ENCODE results near the gene OTOP2.
A peak's percentile ranks its signal among the peaks of the same experiment; 100 is the strongest.

The OTOP2 gene

DNA sequence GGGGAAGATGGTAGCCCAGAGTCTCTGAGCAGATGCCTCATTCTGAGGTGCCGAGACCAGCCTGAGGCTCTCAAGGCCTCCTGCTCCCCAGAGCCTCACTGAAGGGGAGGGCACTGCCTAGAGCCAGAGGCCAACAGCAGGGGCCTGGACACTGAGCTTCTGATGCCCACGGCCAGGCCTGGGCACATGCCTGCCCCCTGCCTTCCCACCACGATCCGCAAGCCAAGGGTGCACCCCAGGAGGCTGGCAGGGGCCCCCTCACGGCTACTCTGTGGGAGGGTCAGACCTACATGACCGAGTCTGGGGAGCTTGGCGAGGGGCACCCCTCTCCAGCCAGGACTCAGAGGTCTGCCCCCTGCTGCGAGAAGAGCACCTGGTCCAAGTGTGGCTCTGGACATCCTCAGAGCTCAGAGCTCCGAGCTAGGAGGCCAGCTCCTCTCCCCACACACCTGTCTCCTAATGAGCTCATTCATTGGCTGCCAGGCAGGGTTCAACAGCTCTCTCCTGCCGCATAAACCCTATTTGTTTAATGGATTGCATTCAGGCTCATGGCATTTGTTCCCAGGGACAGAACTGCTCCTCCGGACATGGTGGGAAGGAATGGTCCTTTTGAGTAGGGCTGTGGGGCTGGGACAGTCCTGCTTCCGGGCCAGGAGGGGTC, 25.5 kb downstream of the OTOP2 start:
- POLR2A ChIA-PET = interaction anchor here (1.7 kb wide), 1 partner anchor 77 kb away, joined by 5 read pairs; the partner anchor contains the start of gene FDXR
- Histone ChIP-seq H3K36me3 (ENCODE audit: control insufficient read depth in 2 of 2, insufficient read depth in 1 of 2, low read length in 2 of 2) (no peaks in the 10 kb centered on the region), H3K4me3 (ENCODE audit: low read depth, low read length) (no peak overlapping the region), H3K9me3 (ENCODE audit: control insufficient read depth, insufficient read depth, low read depth, low read length) (no peaks in the 10 kb centered on the region), H3K4me1 (ENCODE audit: control insufficient read depth, insufficient read depth, low read length) (no peaks in the 10 kb centered on the region), H3K27ac (ENCODE audit: extremely low read depth, low read depth, low read length) (no peak overlapping the region)
- TF ChIP-seq GLI2 (tag by site-specific recombination; IDR thresholded peaks at IDR 0.05; ENCODE audit: borderline replicate concordance, low read depth) = no peak
- peak; percentile 31; the same call in 1 of the 2 replicates for TF ChIP-seq SP2 (tag by site-specific recombination; IDR thresholded peaks at IDR 0.05)
- TF ChIP-seq ZIC2 (tag by site-specific recombination; IDR thresholded peaks at IDR 0.05) = peak; percentile 61
- TF ChIP-seq GLIS2 (tag by site-specific recombination; IDR thresholded peaks at IDR 0.05) = peak; percentile 58
- TF ChIP-seq, protein P1, sequence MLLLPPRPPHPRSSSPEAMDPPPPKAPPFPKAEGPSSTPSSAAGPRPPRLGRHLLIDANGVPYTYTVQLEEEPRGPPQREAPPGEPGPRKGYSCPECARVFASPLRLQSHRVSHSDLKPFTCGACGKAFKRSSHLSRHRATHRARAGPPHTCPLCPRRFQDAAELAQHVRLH (tag by site-specific recombination; IDR thresholded peaks at IDR 0.05) = no peak
- TF ChIP-seq, protein P2, sequence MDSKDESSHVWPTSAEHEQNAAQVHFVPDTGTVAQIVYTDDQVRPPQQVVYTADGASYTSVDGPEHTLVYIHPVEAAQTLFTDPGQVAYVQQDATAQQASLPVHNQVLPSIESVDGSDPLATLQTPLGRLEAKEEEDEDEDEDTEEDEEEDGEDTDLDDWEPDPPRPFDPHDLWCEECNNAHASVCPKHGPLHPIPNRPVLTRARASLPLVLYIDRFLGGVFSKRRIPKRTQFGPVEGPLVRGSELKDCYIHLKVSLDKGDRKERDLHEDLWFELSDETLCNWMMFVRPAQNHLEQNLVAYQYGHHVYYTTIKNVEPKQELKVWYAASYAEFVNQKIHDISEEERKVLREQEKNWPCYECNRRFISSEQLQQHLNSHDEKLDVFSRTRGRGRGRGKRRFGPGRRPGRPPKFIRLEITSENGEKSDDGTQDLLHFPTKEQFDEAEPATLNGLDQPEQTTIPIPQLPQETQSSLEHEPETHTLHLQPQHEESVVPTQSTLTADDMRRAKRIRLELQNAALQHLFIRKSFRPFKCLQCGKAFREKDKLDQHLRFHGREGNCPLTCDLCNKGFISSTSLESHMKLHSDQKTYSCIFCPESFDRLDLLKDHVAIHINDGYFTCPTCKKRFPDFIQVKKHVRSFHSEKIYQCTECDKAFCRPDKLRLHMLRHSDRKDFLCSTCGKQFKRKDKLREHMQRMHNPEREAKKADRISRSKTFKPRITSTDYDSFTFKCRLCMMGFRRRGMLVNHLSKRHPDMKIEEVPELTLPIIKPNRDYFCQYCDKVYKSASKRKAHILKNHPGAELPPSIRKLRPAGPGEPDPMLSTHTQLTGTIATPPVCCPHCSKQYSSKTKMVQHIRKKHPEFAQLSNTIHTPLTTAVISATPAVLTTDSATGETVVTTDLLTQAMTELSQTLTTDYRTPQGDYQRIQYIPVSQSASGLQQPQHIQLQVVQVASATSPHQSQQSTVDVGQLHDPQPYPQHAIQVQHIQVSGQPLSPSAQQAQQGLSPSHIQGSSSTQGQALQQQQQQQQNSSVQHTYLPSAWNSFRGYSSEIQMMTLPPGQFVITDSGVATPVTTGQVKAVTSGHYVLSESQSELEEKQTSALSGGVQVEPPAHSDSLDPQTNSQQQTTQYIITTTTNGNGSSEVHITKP (tag by site-specific recombination; IDR thresholded peaks at IDR 0.05) = peak; percentile 70
- no peak for TF ChIP-seq ZNF132 (tag by site-specific recombination; IDR thresholded peaks at IDR 0.05; ENCODE audit: borderline replicate concordance)
- TF ChIP-seq SP3 (tag by site-specific recombination; IDR thresholded peaks at IDR 0.05) = no peak
- TF ChIP-seq ZNF501 (tag by site-specific recombination; IDR thresholded peaks at IDR 0.05) = no peak
- no peak for TF ChIP-seq MZF1 (tag by site-specific recombination; IDR thresholded peaks at IDR 0.05; ENCODE audit: borderline replicate concordance)
- CTCF ChIA-PET = interaction anchor here (0.6 to 10.3 kb wide), 6 partner anchors 10 to 158 kb away, joined by 3 to 100 read pairs (median 6); no protein-coding TSS in a partner anchor

DNA sequence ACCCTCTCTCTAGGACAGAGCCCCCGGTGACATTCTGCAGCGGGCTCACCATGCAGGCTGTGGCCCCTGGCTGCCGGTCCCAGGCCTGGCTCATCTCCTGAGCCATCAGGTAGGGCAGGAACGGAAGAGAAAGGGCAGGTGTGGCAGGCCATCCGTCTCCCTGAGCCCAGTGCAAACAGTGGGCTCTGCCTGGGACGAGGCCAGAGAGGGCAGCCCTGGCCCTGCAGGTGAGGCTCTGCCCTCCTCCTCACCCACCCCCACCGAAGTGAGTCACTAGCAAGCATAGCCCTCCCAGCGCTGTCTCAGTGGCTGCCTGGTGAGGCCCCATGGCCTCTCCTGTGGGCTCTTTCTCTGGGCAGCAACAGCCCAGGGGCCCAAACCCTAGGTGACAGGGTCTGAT, 26.1 kb downstream of the OTOP2 start:
- no peak overlapping the region for H3K4me3 ChIP-seq (ENCODE audit: low read depth, low read length)
- H3K9me3 ChIP-seq (ENCODE audit: control insufficient read depth, insufficient read depth, low read depth, low read length) = no peaks in the 10 kb centered on the region
- ChIA-PET POLR2A (no interaction called here), CTCF (interaction anchor here (0.6 to 10.3 kb wide), 4 partner anchors 9 to 74 kb away, joined by 3 to 100 read pairs (median 5); no protein-coding TSS in a partner anchor)
- H3K36me3 ChIP-seq (ENCODE audit: control insufficient read depth in 2 of 2, insufficient read depth in 1 of 2, low read length in 2 of 2) = no peaks in the 10 kb centered on the region
- H3K4me1 ChIP-seq (ENCODE audit: control insufficient read depth, insufficient read depth, low read length) = no peaks in the 10 kb centered on the region
- no peak overlapping the region for H3K27ac ChIP-seq (ENCODE audit: extremely low read depth, low read depth, low read length)
- TF ChIP-seq ZNF600 (tag by site-specific recombination; IDR thresholded peaks at IDR 0.05) (0 out of 2 replicates have a peak, but pooled peaks have one; percentile 43), ZNF184 (tag by site-specific recombination; IDR thresholded peaks at IDR 0.05) (no peak), GLIS1 (tag by site-specific recombination; IDR thresholded peaks at IDR 0.05) (peak; percentile 48), ZSCAN16 (tag by site-specific recombination; IDR thresholded peaks at IDR 0.05) (no peak), SCRT1 (tag by site-specific recombination; IDR thresholded peaks at IDR 0.05; ENCODE audit: borderline replicate concordance) (no peak), ZNF155 (tag by site-specific recombination; IDR thresholded peaks at IDR 0.05) (no peak), ZIC2 (tag by site-specific recombination; IDR thresholded peaks at IDR 0.05) (peak; percentile 67), ZNF140 (tag by site-specific recombination; IDR thresholded peaks at IDR 0.05) (no peak), ZNF416 (tag by site-specific recombination; IDR thresholded peaks at IDR 0.05) (no peak), SETDB1 (IDR thresholded peaks at IDR 0.05; ENCODE audit: insufficient read length, low read length) (no peak), ZNF202 (tag by site-specific recombination; IDR thresholded peaks at IDR 0.05; ENCODE audit: borderline replicate concordance) (no peak), ZNF157 (tag by site-specific recombination; IDR thresholded peaks at IDR 0.05) (no peak)
- TF ChIP-seq, protein P3, sequence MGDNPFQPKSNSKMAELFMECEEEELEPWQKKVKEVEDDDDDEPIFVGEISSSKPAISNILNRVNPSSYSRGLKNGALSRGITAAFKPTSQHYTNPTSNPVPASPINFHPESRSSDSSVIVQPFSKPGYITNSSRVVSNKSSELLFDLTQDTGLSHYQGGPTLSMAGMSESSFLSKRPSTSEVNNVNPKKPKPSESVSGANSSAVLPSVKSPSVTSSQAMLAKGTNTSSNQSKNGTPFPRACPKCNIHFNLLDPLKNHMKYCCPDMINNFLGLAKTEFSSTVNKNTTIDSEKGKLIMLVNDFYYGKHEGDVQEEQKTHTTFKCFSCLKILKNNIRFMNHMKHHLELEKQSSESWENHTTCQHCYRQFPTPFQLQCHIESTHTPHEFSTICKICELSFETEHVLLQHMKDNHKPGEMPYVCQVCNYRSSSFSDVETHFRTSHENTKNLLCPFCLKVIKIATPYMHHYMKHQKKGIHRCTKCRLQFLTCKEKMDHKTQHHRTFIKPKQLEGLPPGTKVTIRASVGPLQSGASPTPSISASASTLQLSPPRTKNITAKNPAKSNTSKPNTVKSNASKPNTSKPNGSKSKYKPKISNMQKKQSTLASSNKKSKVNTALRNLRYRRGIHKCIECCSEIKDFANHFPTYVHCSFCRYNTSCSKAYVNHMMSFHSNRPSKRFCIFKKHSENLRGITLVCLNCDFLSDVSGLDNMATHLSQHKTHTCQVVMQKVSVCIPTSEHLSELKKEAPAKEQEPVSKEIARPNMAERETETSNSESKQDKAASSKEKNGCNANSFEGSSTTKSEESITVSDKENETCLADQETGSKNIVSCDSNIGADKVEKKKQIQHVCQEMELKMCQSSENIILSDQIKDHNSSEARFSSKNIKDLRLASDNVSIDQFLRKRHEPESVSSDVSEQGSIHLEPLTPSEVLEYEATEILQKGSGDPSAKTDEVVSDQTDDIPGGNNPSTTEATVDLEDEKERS (tag by site-specific recombination; IDR thresholded peaks at IDR 0.05) = no peak
- TF ChIP-seq, protein P4, sequence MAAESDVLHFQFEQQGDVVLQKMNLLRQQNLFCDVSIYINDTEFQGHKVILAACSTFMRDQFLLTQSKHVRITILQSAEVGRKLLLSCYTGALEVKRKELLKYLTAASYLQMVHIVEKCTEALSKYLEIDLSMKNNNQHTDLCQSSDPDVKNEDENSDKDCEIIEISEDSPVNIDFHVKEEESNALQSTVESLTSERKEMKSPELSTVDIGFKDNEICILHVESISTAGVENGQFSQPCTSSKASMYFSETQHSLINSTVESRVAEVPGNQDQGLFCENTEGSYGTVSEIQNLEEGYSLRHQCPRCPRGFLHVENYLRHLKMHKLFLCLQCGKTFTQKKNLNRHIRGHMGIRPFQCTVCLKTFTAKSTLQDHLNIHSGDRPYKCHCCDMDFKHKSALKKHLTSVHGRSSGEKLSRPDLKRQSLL (tag by site-specific recombination; IDR thresholded peaks at IDR 0.05) = no peak

Measured in HEK293 (cell line).